ENCODE data around the gene OPCML. TPM values are rescaled to one million over a fixed set of nuclear protein-coding genes. Genes with fewer than 3 reads are reported as not detected.

OPCML gene
- total RNA-seq, 1 donor from 2014 or later, result 1.7 TPM

DNA sequence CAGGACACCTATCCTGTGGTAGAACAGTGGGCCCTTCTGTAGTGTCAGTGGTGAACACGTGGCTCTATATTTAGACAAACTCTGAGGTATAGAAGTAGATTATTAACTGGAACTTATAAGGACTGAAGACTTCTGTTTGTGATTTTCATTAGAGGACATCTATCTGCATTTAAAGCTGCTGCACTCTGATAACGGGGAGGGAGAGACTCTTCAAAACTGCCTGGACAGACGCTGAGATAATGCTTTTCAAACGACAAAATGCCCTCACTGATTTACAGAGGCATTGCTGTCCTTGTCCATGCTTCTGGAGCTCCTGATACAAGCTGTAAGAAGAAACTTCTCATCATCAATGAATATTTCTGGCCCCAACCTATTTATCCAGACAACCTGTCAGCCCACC lies 425.2 kb downstream of the OPCML start:
- Mint-ChIP-seq H3K27me3 (no peaks in the 10 kb centered on the region), H3K4me3 (ENCODE audit: low read depth) (no peak overlapping the region), H3K4me1 (ENCODE audit: low read depth) (peaks cover 9% of the 10 kb centered on the region), H3K9me3 (ENCODE audit: low read depth) (peaks cover 4% of the 10 kb centered on the region), H3K27ac (no peak overlapping the region), H3K36me3 (ENCODE audit: insufficient read depth) (no peaks in the 10 kb centered on the region)
- TF ChIP-seq, protein P1, sequence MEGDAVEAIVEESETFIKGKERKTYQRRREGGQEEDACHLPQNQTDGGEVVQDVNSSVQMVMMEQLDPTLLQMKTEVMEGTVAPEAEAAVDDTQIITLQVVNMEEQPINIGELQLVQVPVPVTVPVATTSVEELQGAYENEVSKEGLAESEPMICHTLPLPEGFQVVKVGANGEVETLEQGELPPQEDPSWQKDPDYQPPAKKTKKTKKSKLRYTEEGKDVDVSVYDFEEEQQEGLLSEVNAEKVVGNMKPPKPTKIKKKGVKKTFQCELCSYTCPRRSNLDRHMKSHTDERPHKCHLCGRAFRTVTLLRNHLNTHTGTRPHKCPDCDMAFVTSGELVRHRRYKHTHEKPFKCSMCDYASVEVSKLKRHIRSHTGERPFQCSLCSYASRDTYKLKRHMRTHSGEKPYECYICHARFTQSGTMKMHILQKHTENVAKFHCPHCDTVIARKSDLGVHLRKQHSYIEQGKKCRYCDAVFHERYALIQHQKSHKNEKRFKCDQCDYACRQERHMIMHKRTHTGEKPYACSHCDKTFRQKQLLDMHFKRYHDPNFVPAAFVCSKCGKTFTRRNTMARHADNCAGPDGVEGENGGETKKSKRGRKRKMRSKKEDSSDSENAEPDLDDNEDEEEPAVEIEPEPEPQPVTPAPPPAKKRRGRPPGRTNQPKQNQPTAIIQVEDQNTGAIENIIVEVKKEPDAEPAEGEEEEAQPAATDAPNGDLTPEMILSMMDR (IDR thresholded peaks at IDR 0.05; ENCODE audit: unreplicated experiment), result no peak
- DNase-seq (ENCODE audit: low spot score, unreplicated experiment), result no peak

DNA sequence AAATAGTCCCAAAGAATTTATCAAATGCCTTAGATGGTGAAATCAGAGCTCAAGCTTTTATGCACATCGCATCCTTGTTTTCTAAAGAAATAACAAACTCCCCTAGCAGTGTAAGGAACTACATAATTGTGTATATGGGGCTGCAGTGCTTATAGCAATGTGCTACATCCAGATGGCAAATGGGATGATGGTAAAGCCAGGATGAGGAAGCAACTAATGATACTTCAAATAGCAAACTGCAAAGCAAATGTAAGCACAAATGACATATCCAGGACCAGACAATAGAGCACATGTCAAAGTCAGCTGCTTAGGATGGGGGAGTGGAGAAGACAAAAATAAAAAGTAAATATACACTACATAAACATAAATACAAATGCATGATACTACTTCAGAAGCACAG lies 425.9 kb downstream of the OPCML start:
- Mint-ChIP-seq H3K4me3 (ENCODE audit: low read depth) (no peak overlapping the region), H3K9me3 (ENCODE audit: low read depth) (peaks cover 4% of the 10 kb centered on the region), H3K4me1 (ENCODE audit: low read depth) (peaks cover 9% of the 10 kb centered on the region), H3K27ac (no peak overlapping the region), H3K27me3 (no peaks in the 10 kb centered on the region), H3K36me3 (ENCODE audit: insufficient read depth) (no peaks in the 10 kb centered on the region)
- TF ChIP-seq, protein P1 (IDR thresholded peaks at IDR 0.05; ENCODE audit: unreplicated experiment), result no peak
- no peak for DNase-seq (ENCODE audit: low spot score, unreplicated experiment)

DNA sequence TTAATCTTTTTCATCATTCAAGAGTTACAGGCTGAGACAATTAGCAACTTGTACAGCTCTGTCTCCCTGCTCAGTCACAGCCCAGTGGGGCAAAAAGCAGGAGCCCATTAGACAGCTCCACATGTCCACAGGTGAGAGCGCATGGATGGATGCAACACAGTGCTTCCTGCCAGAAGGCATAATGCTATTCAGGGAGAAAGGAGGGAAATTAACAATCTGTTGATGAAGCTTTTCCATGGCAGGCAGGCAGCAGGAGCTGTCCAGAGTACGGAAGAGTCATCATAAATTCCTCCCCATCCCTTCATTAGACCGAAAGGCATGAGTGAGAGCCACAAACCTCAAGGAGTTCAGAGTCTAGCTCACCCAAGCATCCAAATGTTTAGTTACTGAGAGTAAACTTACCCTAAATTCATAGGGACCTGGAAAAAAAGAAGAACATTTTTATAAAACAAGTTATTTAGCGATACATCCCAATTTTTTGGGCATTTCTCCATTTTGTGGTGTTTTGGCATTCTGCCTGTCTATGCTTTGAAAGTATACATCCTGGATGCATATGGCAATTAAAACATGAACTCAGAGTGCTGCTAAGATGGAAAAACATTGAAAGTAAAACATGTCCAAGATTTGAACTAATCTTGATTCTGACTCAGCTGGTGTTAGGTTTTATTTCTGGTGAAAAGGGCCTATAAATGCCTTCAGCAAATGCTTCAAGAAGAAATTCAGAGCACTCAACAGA lies 428.1 kb downstream of the OPCML start:
- Mint-ChIP-seq H3K4me1 (ENCODE audit: low read depth) (peaks cover 9% of the 10 kb centered on the region), H3K27ac (no peak overlapping the region), H3K27me3 (no peaks in the 10 kb centered on the region), H3K36me3 (ENCODE audit: insufficient read depth) (no peaks in the 10 kb centered on the region), H3K9me3 (ENCODE audit: low read depth) (no peaks in the 10 kb centered on the region), H3K4me3 (ENCODE audit: low read depth) (no peak overlapping the region)
- no peak for DNase-seq (ENCODE audit: low spot score, unreplicated experiment)
- TF ChIP-seq, protein P1 (IDR thresholded peaks at IDR 0.05; ENCODE audit: unreplicated experiment), result no peak

DNA sequence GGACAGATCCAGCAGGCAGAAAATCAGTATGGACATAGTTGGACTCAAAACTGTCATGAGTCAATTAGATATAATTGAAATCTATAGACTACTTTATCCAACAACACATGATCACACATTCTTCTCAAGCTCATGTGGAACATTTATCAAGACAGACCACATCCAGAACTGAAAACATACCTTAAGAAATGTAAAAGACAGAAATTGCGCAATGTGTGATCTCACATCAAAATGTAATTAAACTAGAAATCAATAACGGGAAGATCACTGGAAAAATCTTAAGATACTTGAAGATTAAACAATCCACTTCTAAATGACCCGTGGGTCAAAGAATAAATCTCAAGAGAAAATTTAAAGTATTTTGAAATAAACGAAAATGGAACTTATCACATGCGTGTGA lies 435.3 kb downstream of the OPCML start:
- Mint-ChIP-seq H3K4me1 (ENCODE audit: low read depth) (no peaks in the 10 kb centered on the region), H3K27me3 (no peaks in the 10 kb centered on the region), H3K36me3 (ENCODE audit: insufficient read depth) (no peaks in the 10 kb centered on the region), H3K27ac (no peak overlapping the region), H3K4me3 (ENCODE audit: low read depth) (no peak overlapping the region), H3K9me3 (ENCODE audit: low read depth) (peaks cover 5% of the 10 kb centered on the region)
- no peak for DNase-seq (ENCODE audit: low spot score, unreplicated experiment)
- TF ChIP-seq, protein P1 (IDR thresholded peaks at IDR 0.05; ENCODE audit: unreplicated experiment), result no peak

DNA sequence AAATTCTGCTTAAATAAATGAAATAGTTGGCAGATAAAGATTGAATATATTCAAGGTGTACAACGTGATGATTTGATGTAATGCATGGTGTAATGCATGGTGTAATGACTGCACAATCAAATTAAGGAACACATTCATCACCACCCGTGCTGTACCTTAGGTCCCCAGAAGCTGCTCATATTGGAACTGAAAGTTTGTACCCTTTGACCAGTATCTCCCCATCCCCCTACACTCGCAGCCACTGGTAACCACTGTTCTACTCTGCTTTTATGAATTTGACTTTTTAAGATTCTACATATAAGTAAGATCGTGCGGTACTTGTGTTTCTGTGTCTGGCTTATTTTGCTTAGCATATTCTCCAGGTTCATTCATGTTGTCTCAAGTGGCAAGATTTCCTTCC lies 445.8 kb downstream of the OPCML start:
- TF ChIP-seq, protein P1 (IDR thresholded peaks at IDR 0.05; ENCODE audit: unreplicated experiment), result no peak
- no peak overlapping the region for H3K4me3 Mint-ChIP-seq (ENCODE audit: low read depth)
- no peak for DNase-seq (ENCODE audit: low spot score, unreplicated experiment)
- H3K36me3 Mint-ChIP-seq (ENCODE audit: insufficient read depth), result no peaks in the 10 kb centered on the region
- no peaks in the 10 kb centered on the region for H3K9me3 Mint-ChIP-seq (ENCODE audit: low read depth)
- H3K4me1 Mint-ChIP-seq (ENCODE audit: low read depth), result no peaks in the 10 kb centered on the region
- H3K27me3 Mint-ChIP-seq, result peaks cover 45% of the 10 kb centered on the region
- no peak overlapping the region for H3K27ac Mint-ChIP-seq
